ENCODE measurements around the gene KNDC1.
"Not testable (repeated sequence)": the region's sequence is repeated elsewhere in the genome, so short reads cannot be mapped to it uniquely, and the experiment has no call there.

KNDC1 gene

DNA sequence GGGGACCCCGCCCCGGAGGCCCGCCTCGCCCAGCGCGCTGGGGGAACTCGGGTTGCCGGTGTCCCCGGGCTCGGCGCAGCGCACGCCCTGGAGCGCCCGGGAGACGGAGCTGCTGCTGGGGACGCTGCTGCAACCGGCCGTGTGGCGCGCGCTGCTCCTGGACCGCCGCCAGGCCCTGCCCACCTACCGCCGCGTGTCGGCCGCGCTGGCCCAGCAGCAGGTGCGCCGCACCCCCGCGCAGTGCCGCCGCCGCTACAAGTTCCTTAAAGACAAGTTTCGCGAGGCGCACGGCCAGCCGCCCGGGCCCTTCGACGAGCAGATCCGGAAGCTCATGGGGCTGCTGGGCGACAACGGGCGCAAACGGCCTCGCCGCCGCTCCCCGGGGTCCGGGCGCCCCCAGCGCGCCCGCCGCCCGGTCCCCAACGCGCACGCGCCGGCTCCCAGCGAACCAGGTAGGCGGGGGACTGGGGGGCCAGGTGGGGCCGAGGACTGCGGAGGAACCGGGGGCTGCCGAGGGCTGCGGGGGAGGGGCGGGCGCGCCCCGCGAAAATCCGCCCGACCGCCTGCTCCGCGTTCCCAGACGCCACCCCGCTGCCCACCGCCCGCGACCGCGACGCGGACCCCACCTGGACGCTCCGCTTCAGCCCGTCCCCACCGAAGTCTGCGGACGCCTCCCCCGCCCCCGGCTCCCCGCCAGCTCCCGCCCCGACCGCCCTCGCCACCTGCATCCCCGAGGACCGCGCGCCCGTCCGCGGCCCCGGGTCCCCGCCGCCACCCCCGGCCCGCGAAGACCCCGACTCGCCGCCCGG, 70.6 kb downstream of the KNDC1 start:
- in situ Hi-C loops (cut with HindIII; ENCODE audit: low sequenced_read_pairs): no loop called here
- H3K4me3 ChIP-seq (ENCODE audit: low read depth, low read length): no peak overlapping the region
- TF ChIP-seq, protein P1, sequence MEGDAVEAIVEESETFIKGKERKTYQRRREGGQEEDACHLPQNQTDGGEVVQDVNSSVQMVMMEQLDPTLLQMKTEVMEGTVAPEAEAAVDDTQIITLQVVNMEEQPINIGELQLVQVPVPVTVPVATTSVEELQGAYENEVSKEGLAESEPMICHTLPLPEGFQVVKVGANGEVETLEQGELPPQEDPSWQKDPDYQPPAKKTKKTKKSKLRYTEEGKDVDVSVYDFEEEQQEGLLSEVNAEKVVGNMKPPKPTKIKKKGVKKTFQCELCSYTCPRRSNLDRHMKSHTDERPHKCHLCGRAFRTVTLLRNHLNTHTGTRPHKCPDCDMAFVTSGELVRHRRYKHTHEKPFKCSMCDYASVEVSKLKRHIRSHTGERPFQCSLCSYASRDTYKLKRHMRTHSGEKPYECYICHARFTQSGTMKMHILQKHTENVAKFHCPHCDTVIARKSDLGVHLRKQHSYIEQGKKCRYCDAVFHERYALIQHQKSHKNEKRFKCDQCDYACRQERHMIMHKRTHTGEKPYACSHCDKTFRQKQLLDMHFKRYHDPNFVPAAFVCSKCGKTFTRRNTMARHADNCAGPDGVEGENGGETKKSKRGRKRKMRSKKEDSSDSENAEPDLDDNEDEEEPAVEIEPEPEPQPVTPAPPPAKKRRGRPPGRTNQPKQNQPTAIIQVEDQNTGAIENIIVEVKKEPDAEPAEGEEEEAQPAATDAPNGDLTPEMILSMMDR (IDR thresholded peaks at IDR 0.05; ENCODE audit: low read depth, low read length): no peak
- DNase-seq (ENCODE audit: low read depth, low spot score): no peak

GRCh38 chr10:133231244-133231945, 71.4 kb downstream of the KNDC1 start:
- no peak for DNase-seq (ENCODE audit: low read depth, low spot score)
- in situ Hi-C loops (cut with HindIII; ENCODE audit: low sequenced_read_pairs): no loop called here
- no peak overlapping the region for H3K4me3 ChIP-seq (ENCODE audit: low read depth, low read length)
- TF ChIP-seq, protein P1 (IDR thresholded peaks at IDR 0.05; ENCODE audit: low read depth, low read length): no peak

- no peak for DNase-seq (ENCODE audit: low read depth, low spot score)
- TF ChIP-seq, protein P1 (IDR thresholded peaks at IDR 0.05; ENCODE audit: low read depth, low read length): no peak
- no peak overlapping the region for H3K4me3 ChIP-seq (ENCODE audit: low read depth, low read length)
- in situ Hi-C loops (cut with HindIII; ENCODE audit: low sequenced_read_pairs): no loop called here
Measured at GRCh38 chr10:133231946-133232574, 72.0 kb downstream of the KNDC1 start.

DNA sequence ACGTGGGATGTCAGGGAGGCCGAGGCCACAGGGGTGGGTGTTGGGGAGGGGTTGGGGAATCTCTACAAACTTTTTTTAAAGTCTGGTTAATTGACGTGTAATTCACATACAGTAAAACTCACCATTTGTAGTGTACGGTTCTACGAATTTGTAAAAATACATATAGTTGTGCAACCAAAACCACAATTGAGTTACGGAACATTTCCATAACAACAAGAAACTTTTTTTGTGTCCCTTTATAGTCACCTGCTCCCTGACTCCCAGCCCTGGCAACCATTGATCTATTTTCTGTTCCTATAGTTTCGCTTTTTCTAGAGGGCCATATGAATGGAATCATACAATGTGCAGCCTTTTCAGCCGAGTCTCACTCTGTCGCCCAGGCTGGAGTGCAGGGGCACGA, 74.8 kb downstream of the KNDC1 start:
- not testable (repeated sequence) for H3K4me3 ChIP-seq (ENCODE audit: low read depth, low read length); DNase-seq (ENCODE audit: low read depth, low spot score)

GRCh38 chr10:133235265-133235855, 75.3 kb downstream of the KNDC1 start:
- in situ Hi-C loops (cut with HindIII; ENCODE audit: low sequenced_read_pairs): no loop called here

More for the DNA sequence above, 74.8 kb downstream of the KNDC1 start:
- in situ Hi-C loops (cut with HindIII; ENCODE audit: low sequenced_read_pairs): not testable (repeated sequence)

DNA sequence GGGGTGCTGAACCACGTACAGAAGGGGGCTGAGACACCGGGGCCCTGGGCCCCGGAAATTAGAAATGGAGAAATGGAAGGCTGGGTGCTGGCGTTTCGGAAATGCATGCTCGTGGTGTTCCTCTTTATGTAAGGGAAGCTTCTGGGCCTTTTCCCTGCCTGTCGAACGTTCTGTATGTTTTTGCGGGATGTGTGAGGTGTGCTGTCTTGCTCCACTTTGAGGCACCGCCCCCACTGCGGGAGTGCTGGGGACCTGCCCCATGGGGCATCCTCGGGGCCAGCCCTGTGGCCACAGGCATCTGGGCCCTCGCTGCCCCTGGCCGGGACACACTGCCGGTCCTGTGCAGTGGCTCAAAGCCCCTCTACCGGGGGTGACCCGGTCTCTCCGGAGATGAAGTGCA, 75.9 kb downstream of the KNDC1 start:
- DNase-seq (ENCODE audit: low read depth, low spot score): no peak
- H3K4me3 ChIP-seq (ENCODE audit: low read depth, low read length): no peak overlapping the region
- TF ChIP-seq, protein P1 (IDR thresholded peaks at IDR 0.05; ENCODE audit: low read depth, low read length): no peak
- in situ Hi-C loops (cut with HindIII; ENCODE audit: low sequenced_read_pairs): no loop called here

More at GRCh38 chr10:133235265-133235855, 75.3 kb downstream of the KNDC1 start:
- DNase-seq (ENCODE audit: low read depth, low spot score): no peak
- H3K4me3 ChIP-seq (ENCODE audit: low read depth, low read length): no peak overlapping the region
- TF ChIP-seq, protein P1 (IDR thresholded peaks at IDR 0.05; ENCODE audit: low read depth, low read length): no peak
